Activated CD4-positive, alpha-beta T cell treated with anti-CD3 and anti-CD28 coated beads, Interleukin-2, Interleukin-6, amounts not matched to agents 100 ng/mL and 50 ng/mL, durations not matched to agents 16 hours and 8 hours (primary cell): ENCODE measurements around the gene SH2D7.
A peak's percentile ranks its signal among the peaks of the same experiment; 100 is the strongest.

Source experiments
- DNase-seq: peaks from one replicate; pipeline ENCODE4 v3.0.0-alpha.2; 2020

The SH2D7 gene

GRCh38 chr15:78092261-78093041, at the start of gene SH2D7:
Gene SH2D7 (plus strand): TSS chr15:78092561. CDS start chr15:78092585, 24 bp downstream.
- no peak for DNase-seq

- peak; percentile 71 for DNase-seq
These were observed 47.8 kb upstream of the SH2D7 start for GRCh38 chr15:78044407-78045155.

GRCh38 chr15:78045189-78045588, 47.2 kb upstream of the SH2D7 start:
- DNase-seq, result no peak

- DNase-seq, result peak; percentile 84
These were observed 45.5 kb upstream of the SH2D7 start for GRCh38 chr15:78046796-78047341.

- peak; percentile 73 for DNase-seq
These were observed 44.4 kb upstream of the SH2D7 start for GRCh38 chr15:78047761-78048627.

GRCh38 chr15:78048628-78048920, 43.8 kb upstream of the SH2D7 start:
- DNase-seq, result no peak

GRCh38 chr15:78049691-78050440, 42.5 kb upstream of the SH2D7 start:
- peak; percentile 86 for DNase-seq

GRCh38 chr15:78050441-78050809, 41.9 kb upstream of the SH2D7 start:
- DNase-seq, result peak; percentile 37

GRCh38 chr15:78050826-78051225, 41.5 kb upstream of the SH2D7 start:
- DNase-seq, result peak; percentile 64

GRCh38 chr15:78051596-78051995, 40.8 kb upstream of the SH2D7 start:
- DNase-seq, result no peak

- DNase-seq, result no peak
These were observed 40.4 kb upstream of the SH2D7 start for GRCh38 chr15:78052001-78052401.

- peak; percentile 36 for DNase-seq
These were observed 39.8 kb upstream of the SH2D7 start for GRCh38 chr15:78052545-78052944.

GRCh38 chr15:78054518-78054917, 37.8 kb upstream of the SH2D7 start:
- DNase-seq, result no peak

GRCh38 chr15:78054966-78055365, 37.4 kb upstream of the SH2D7 start:
- DNase-seq, result no peak

- DNase-seq, result no peak
These were observed 36.2 kb upstream of the SH2D7 start for GRCh38 chr15:78055919-78056713.

GRCh38 chr15:78056714-78057269, 35.6 kb upstream of the SH2D7 start:
- DNase-seq, result no peak

- DNase-seq, result no peak
These were observed 34.6 kb upstream of the SH2D7 start for GRCh38 chr15:78057803-78058202.

- no peak for DNase-seq
These were observed 33.9 kb upstream of the SH2D7 start for GRCh38 chr15:78058401-78058935.

- DNase-seq, result no peak
These were observed 33.1 kb upstream of the SH2D7 start for GRCh38 chr15:78059110-78059839.

GRCh38 chr15:78060232-78060631, 32.1 kb upstream of the SH2D7 start:
- DNase-seq, result no peak
